Posterior cingulate gyrus (tissue), 11 donors: ENCODE data around the gene RGS16.
A peak's percentile ranks its signal among the peaks of the same experiment; 100 is the strongest.

ENCODE experiments used
- DNase-seq, 10 donors: peaks; one replicate each; pipeline versions ENCODE4 v3.0.0 to v3.0.0-alpha.2; 2020 to 2021; ENCODE audit warnings: mixed read lengths in 3 of 10
- intact Hi-C: fragments of 100-400 bp; cut with DNase I; formaldehyde crosslinking; loops from one replicate; pipeline ENCODE4 v1.15.1; 2023

Gene RGS16

GRCh38 chr1:182630586-182630985, 26.4 kb upstream of the RGS16 start:
- intact Hi-C loops = no loop called here
- DNase-seq = no peak

- DNase-seq = no peak
- intact Hi-C loops = no loop called here
Measured at GRCh38 chr1:182629499-182630096, 25.4 kb upstream of the RGS16 start.

GRCh38 chr1:182629080-182629479, 24.9 kb upstream of the RGS16 start:
- intact Hi-C loops = no loop called here
- DNase-seq = no peak

DNA sequence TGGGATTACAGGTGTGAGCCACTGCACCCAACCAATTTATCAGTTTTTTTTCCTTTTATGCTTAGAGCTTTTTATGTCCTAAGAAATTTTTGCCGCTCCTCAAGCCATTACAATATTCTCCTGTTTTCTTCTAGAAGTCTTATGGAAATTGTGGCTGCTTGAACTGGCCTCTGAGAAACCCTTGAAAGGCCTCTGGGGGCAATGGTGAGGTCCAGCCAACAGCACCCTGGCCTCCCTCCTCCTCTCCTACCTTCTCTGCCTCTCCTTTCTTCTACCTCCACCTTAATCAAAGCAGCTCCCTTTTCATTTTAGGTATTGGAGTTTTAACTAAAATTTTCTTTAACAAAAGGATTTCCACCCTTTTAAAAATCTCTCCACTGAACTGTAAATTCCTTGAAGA, 24.5 kb upstream of the RGS16 start:
- intact Hi-C loops = no loop called here

GRCh38 chr1:182627622-182628021, 23.4 kb upstream of the RGS16 start:
- intact Hi-C loops = no loop called here
- DNase-seq = no peak

More for the DNA sequence above, 24.5 kb upstream of the RGS16 start:
- DNase-seq = no peak

GRCh38 chr1:182626527-182626926, 22.3 kb upstream of the RGS16 start:
- intact Hi-C loops = no loop called here
- DNase-seq = no peak

GRCh38 chr1:182625719-182626504, 21.7 kb upstream of the RGS16 start:
- intact Hi-C loops = no loop called here
- no peak for DNase-seq

DNA sequence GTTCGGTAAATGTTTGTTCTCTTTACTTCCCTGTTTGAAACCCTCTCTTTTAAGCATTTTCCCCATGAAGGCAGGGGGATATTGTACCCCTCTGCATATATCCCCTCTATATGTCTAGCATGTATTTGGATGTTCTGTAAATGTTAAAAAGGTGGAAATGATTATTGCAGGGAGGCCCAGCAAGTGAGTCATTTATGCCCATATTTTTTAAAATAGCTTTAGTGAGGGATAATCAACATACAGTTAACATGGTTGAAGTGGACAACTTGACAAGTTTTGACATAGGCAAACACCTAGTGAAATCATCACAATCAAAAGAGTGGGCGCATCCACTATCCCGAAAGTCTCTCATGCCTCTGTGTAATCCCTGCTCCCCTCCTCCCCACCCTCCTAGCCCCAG, 20.8 kb upstream of the RGS16 start:
- DNase-seq = no peak
- intact Hi-C loops = no loop called here

DNA sequence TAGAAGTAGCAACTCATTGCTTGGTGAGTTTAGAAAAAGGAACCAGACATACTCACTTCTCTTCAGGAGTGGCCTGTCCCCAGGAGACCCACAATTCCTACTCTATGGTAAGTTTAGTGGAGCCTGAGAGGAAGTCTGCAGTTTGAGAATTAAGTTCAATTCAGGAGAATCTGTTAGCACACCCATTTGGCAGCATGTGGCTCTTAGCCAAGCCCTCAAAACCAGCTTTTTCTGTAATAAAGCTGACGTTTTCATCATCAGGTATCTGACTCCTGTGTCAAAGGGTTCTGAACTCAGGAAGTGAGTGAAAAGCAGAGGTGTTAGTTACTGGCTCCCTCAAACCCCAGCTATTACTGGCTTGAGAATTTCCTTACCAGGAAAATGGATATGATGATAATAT, 20.4 kb upstream of the RGS16 start:
- DNase-seq = no peak
- intact Hi-C loops = no loop called here

- intact Hi-C loops = no loop called here
- DNase-seq = no peak
Measured at GRCh38 chr1:182622901-182623528, 18.8 kb upstream of the RGS16 start.

- intact Hi-C loops = no loop called here
- no peak for DNase-seq
Measured at GRCh38 chr1:182621906-182622305, 17.7 kb upstream of the RGS16 start.

DNA sequence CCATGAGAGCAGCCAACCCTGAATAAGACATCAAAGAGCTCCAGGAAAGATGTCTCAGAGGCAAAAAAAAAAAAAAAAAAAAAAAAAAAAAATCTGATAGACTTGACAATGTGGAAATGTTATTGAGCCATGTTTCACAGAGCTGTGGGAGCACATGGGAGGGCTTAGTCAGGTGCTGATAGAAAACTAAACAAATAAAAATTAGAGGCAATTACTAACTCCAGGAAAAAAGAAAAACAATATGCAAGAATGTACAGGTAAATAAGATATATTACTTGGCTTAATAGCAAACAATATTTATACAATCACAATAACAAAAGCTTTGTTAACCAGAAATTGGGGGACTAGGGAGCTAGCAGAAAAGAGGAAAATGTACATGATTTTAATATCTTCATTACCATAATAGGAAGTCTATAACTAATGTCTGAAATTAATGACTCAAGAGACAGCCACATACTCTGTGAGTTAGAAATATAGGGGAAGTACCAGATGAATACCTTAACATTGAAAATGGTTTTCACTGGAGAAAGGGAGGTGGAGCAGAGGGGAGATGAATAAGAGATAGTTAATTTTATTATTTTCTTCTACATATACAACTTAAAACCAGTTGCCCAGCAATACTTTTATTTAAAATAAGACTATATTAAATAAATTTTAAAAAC, 16.9 kb upstream of the RGS16 start:
- DNase-seq = no peak
- intact Hi-C loops = no loop called here

GRCh38 chr1:182617734-182618351, 13.7 kb upstream of the RGS16 start:
- DNase-seq = peak in 1 of 10 donors; percentile 79

DNA sequence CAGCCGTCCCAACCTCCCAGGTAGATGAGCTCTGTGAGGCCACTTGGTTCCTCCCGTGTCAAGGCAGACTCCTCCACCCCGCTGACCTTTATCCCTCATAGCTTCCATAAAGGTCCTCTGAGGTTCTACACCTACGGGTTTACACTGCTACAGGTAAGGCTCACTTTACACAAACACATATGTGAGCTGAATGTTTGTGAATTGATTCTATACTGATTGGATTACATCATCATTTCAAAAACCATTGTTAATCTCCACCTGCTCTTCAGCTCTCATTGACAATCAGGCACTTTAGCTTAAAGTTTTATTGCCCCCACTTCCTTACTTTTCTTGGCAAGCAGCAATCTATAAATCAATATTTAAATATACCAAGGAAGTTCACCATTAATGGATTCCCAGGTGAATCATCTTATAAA, 12.8 kb upstream of the RGS16 start:
- intact Hi-C loops = no loop called here
- DNase-seq = no peak

More at GRCh38 chr1:182617734-182618351, 13.7 kb upstream of the RGS16 start:
- intact Hi-C loops = no loop called here

DNA sequence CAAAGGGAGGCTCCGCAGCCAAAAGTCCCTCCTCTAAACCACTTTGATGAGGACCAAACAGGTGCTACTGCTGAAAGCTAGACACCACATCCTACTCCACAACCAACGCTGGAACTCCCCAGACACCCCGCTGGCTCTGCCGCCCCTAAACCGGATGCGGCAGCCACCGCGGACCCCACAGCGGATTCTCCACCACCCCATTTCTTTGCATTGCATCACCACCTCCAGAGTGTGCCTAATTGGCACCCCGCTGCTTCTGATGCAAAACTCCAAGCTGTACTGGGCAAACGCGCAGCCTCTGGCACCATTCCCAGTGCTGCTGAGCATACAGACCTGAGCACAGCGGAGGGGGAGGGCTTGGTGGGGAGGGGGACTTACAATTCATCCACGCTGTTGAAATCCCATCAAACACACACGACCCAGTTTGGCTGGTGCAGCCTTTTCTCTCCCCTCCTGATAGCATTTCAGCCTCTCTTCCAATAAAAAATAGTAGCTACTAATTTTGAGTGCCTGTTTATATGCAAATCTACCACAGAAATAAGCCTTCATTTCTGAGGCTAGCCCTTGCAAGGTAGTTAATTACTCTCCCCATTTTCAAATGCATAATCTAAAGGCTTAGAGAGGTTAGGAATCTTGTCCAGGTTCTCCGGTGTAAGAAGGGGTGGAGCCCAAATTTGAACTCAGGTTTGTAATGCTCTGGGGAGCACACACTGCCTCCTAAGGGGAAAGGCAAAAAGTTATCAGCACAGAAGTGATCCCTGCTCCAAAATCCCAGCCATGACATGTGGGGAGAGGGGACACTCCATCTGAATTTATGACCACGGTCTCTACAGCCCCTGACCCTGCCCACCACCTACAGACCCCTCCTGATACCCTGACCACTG, 12.2 kb upstream of the RGS16 start:
- peak in 9 of 10 donors; percentile 38 to 92 (median 55) for DNase-seq
- intact Hi-C loops = no loop called here

DNA sequence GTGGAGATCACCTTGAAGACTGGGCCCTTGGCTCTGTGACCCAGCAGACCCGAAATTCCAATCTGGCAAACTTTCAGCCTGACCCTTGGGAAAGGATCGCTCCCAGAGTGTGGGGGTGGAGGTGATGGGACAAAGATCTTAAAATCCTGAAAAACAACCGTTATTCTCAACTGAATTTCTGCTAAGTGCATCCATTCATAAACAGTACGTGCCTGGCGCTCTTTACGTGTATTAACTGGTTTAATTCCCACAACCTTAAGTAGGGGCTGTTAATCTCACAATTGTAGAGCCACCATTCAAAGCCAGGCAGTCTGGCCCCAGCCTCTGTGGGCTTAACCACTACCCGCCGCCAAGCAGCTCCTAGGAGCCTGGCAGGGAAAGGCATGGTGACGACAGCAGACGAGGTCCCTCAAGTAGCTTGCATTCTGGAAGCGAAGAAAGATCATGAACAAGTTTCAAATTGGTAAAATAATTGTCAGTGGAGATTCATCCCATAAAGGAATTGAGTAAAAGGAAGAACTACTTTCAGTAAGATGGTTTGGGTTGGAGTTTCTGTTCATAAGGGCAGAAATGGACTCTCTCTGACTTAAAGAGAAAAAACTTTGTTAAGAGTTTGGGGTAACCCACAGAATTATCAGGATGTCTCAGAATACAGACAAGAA, 11.4 kb upstream of the RGS16 start:
- intact Hi-C loops = no loop called here

GRCh38 chr1:182614796-182615454, 10.7 kb upstream of the RGS16 start:
- DNase-seq = peak; percentile 35 to 94 (median 64)
- intact Hi-C loops = no loop called here

More for the DNA sequence above, 11.4 kb upstream of the RGS16 start:
- peak in 7 of 10 donors; percentile 35 to 89 (median 41) for DNase-seq

GRCh38 chr1:182611787-182612186, 7.6 kb upstream of the RGS16 start:
- no peak for DNase-seq
- intact Hi-C loops = no loop called here

DNA sequence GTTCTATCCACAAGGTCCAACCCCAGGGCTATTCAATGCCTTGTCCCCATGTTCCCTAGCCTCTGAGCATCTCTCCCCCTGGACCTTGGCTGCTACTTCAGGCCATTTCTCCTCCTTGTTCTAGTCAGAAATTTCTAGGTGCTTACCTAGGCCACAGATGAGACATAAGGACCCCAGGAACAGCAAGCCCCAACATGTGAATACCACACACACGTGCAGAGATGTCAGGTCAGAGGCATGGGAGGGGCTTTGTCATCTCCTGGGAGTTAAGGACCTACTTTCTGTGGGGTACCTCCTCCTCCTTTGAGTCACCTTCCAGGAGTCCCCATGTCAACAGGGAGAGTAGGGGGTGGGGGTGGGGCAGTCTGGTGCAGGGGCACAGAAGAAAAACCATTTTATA, 7.1 kb upstream of the RGS16 start:
- intact Hi-C loops = no loop called here
- DNase-seq = no peak
